ENCODE results near the gene KLHL5.
A peak's percentile ranks its signal among the peaks of the same experiment; 100 is the strongest.

Gene KLHL5

DNA sequence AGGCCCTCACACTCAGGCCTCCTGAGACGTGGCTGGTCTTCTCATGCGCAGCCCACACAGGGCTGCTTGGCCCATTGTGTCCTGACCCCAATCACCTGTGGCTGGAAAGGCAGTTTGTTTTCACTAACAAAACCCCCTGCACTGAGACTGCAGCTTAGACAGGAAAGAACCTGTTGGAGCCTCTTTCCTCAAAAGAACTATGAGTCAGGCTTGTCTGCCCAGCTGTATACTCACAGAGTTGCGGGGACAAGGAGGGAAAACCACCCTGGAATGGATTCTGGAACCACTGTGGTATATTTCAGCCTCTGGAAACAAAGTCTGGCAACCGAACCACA, 24.6 kb upstream of the KLHL5 start:
- no peak overlapping the region for H3K4me3 ChIP-seq (ENCODE audit: insufficient read length, low read depth)

GRCh38 chr4:39037941-39038340, 24.1 kb upstream of the KLHL5 start:
- no peaks in the 10 kb centered on the region for H3K9me3 ChIP-seq (ENCODE audit: insufficient read depth, low read length)
- no peak overlapping the region for H3K9ac ChIP-seq (ENCODE audit: insufficient read length, low read depth)

More for the DNA sequence above, 24.6 kb upstream of the KLHL5 start:
- Histone ChIP-seq H3K9me3 (ENCODE audit: insufficient read depth, low read length) (no peaks in the 10 kb centered on the region), H3K4me1 (ENCODE audit: insufficient read depth, insufficient read length) (no peaks in the 10 kb centered on the region), H3K27me3 (ENCODE audit: insufficient read depth, insufficient read length) (no peaks in the 10 kb centered on the region), H3K36me3 (ENCODE audit: insufficient read depth, insufficient read length, low read length) (no peaks in the 10 kb centered on the region), H3K9ac (ENCODE audit: insufficient read length, low read depth) (no peak overlapping the region)
- no peak for DNase-seq (ENCODE audit: low read depth, low spot score)
- TF ChIP-seq ZNF274 (IDR thresholded peaks at IDR 0.05; ENCODE audit: low read depth, low read length) (no peak), SUZ12 (IDR thresholded peaks at IDR 0.05; ENCODE audit: extremely low read depth, insufficient read depth, insufficient read length) (no peak), YY1 (IDR thresholded peaks at IDR 0.05; ENCODE audit: insufficient read depth, insufficient read length) (no peak)

GRCh38 chr4:39039108-39039507, 22.9 kb upstream of the KLHL5 start:
- Histone ChIP-seq H3K9me3 (ENCODE audit: insufficient read depth, low read length) (no peaks in the 10 kb centered on the region), H3K4me3 (ENCODE audit: insufficient read length, low read depth) (no peak overlapping the region), H3K4me1 (ENCODE audit: insufficient read depth, insufficient read length) (no peaks in the 10 kb centered on the region), H3K9ac (ENCODE audit: insufficient read length, low read depth) (no peak overlapping the region), H3K27me3 (ENCODE audit: insufficient read depth, insufficient read length) (no peaks in the 10 kb centered on the region), H3K36me3 (ENCODE audit: insufficient read depth, insufficient read length, low read length) (no peaks in the 10 kb centered on the region)
- DNase-seq (ENCODE audit: low read depth, low spot score): no peak
- no peak for TF ChIP-seq SUZ12 (IDR thresholded peaks at IDR 0.05; ENCODE audit: extremely low read depth, insufficient read depth, insufficient read length)
- no peak for TF ChIP-seq ZNF274 (IDR thresholded peaks at IDR 0.05; ENCODE audit: low read depth, low read length)
- TF ChIP-seq YY1 (IDR thresholded peaks at IDR 0.05; ENCODE audit: insufficient read depth, insufficient read length): no peak

More at GRCh38 chr4:39037941-39038340, 24.1 kb upstream of the KLHL5 start:
- DNase-seq (ENCODE audit: low read depth, low spot score): no peak
- no peaks in the 10 kb centered on the region for H3K36me3 ChIP-seq (ENCODE audit: insufficient read depth, insufficient read length, low read length)
- TF ChIP-seq ZNF274 (IDR thresholded peaks at IDR 0.05; ENCODE audit: low read depth, low read length) (no peak), YY1 (IDR thresholded peaks at IDR 0.05; ENCODE audit: insufficient read depth, insufficient read length) (no peak), SUZ12 (IDR thresholded peaks at IDR 0.05; ENCODE audit: extremely low read depth, insufficient read depth, insufficient read length) (no peak)
- no peaks in the 10 kb centered on the region for H3K4me1 ChIP-seq (ENCODE audit: insufficient read depth, insufficient read length)
- no peak overlapping the region for H3K4me3 ChIP-seq (ENCODE audit: insufficient read length, low read depth)
- H3K27me3 ChIP-seq (ENCODE audit: insufficient read depth, insufficient read length): no peaks in the 10 kb centered on the region

DNA sequence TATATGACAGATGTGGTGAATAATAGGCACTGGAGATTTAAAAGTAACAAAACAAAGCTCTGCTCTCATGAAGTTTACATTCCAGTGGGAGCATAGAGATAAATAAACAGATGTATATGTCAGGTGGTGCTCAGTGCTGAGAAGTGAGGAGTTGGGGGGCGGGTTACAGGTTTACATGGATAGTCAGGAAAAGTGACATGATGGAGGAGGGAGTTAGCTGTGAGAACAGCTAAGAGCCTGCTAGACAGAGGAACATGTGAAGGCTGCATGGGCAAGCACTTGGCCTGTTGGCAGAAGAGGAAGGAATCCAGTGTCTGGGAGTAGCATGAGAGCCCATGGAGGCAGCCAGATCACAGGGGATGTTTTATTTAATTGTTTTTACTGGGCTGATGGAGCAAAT, 19.7 kb upstream of the KLHL5 start:
- no peaks in the 10 kb centered on the region for H3K4me1 ChIP-seq (ENCODE audit: insufficient read depth, insufficient read length)
- H3K9me3 ChIP-seq (ENCODE audit: insufficient read depth, low read length): no peaks in the 10 kb centered on the region
- no peak overlapping the region for H3K9ac ChIP-seq (ENCODE audit: insufficient read length, low read depth)
- no peaks in the 10 kb centered on the region for H3K27me3 ChIP-seq (ENCODE audit: insufficient read depth, insufficient read length)
- TF ChIP-seq ZNF274 (IDR thresholded peaks at IDR 0.05; ENCODE audit: low read depth, low read length): no peak
- TF ChIP-seq YY1 (IDR thresholded peaks at IDR 0.05; ENCODE audit: insufficient read depth, insufficient read length): no peak
- TF ChIP-seq SUZ12 (IDR thresholded peaks at IDR 0.05; ENCODE audit: extremely low read depth, insufficient read depth, insufficient read length): no peak
- DNase-seq (ENCODE audit: low read depth, low spot score): no peak
- H3K4me3 ChIP-seq (ENCODE audit: insufficient read length, low read depth): no peak overlapping the region
- no peaks in the 10 kb centered on the region for H3K36me3 ChIP-seq (ENCODE audit: insufficient read depth, insufficient read length, low read length)

- DNase-seq (ENCODE audit: low read depth, low spot score): no peak
- Histone ChIP-seq H3K4me3 (ENCODE audit: insufficient read length, low read depth) (no peak overlapping the region), H3K9me3 (ENCODE audit: insufficient read depth, low read length) (no peaks in the 10 kb centered on the region), H3K36me3 (ENCODE audit: insufficient read depth, insufficient read length, low read length) (no peaks in the 10 kb centered on the region), H3K27me3 (ENCODE audit: insufficient read depth, insufficient read length) (no peaks in the 10 kb centered on the region), H3K4me1 (ENCODE audit: insufficient read depth, insufficient read length) (no peaks in the 10 kb centered on the region), H3K9ac (ENCODE audit: insufficient read length, low read depth) (no peak overlapping the region)
- TF ChIP-seq ZNF274 (IDR thresholded peaks at IDR 0.05; ENCODE audit: low read depth, low read length) (no peak), YY1 (IDR thresholded peaks at IDR 0.05; ENCODE audit: insufficient read depth, insufficient read length) (no peak), SUZ12 (IDR thresholded peaks at IDR 0.05; ENCODE audit: extremely low read depth, insufficient read depth, insufficient read length) (no peak)
These were observed 18.8 kb upstream of the KLHL5 start for GRCh38 chr4:39043058-39043860.

- H3K9ac ChIP-seq (ENCODE audit: insufficient read length, low read depth): peak overlapping the region; percentile 42
- no peaks in the 10 kb centered on the region for H3K27me3 ChIP-seq (ENCODE audit: insufficient read depth, insufficient read length)
- DNase-seq (ENCODE audit: low read depth, low spot score): no peak
- no peaks in the 10 kb centered on the region for H3K4me1 ChIP-seq (ENCODE audit: insufficient read depth, insufficient read length)
- H3K4me3 ChIP-seq (ENCODE audit: insufficient read length, low read depth): peak overlapping the region; percentile 34
- H3K36me3 ChIP-seq (ENCODE audit: insufficient read depth, insufficient read length, low read length): no peaks in the 10 kb centered on the region
- no peak for TF ChIP-seq SUZ12 (IDR thresholded peaks at IDR 0.05; ENCODE audit: extremely low read depth, insufficient read depth, insufficient read length)
- no peak for TF ChIP-seq YY1 (IDR thresholded peaks at IDR 0.05; ENCODE audit: insufficient read depth, insufficient read length)
- TF ChIP-seq ZNF274 (IDR thresholded peaks at IDR 0.05; ENCODE audit: low read depth, low read length): no peak
- no peaks in the 10 kb centered on the region for H3K9me3 ChIP-seq (ENCODE audit: insufficient read depth, low read length)
These were observed 18.1 kb upstream of the KLHL5 start for GRCh38 chr4:39043861-39044363.

DNA sequence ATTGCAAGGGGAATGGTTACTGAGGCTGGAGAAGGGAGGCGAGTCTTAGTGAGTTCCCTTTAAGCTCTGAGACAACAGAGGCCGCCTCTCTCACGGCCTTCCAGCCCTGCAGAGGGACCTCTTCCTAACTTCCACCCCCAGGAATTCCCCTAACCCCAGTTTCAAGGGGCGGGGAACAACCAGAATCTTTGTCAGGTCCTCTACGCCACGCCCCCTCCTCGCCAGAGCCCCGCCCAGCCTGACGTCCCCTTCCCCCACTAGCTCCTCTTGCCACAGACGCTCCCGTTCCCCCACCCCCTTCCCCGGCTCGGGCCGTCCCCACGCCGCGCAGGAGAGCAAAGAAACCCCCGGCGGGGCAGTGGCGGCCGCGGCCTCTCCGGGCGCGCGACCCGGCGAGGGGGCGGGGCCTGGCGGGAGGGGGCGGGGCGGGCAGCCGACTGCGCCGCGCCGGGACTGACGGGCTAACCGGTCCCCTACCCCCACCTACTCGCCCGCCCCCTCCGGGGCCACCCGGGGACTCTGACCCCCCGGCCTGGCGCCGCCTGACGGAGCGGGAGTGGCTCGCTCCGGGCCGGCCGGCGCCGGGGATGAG, 17.6 kb upstream of the KLHL5 start:
- no peaks in the 10 kb centered on the region for H3K27me3 ChIP-seq (ENCODE audit: insufficient read depth, insufficient read length)
- peak overlapping the region; percentile 42 for H3K9ac ChIP-seq (ENCODE audit: insufficient read length, low read depth)
- TF ChIP-seq ZNF274 (IDR thresholded peaks at IDR 0.05; ENCODE audit: low read depth, low read length): no peak
- TF ChIP-seq SUZ12 (IDR thresholded peaks at IDR 0.05; ENCODE audit: extremely low read depth, insufficient read depth, insufficient read length): no peak
- TF ChIP-seq YY1 (IDR thresholded peaks at IDR 0.05; ENCODE audit: insufficient read depth, insufficient read length): no peak
- peak overlapping the region; percentile 53 for H3K4me3 ChIP-seq (ENCODE audit: insufficient read length, low read depth)
- no peaks in the 10 kb centered on the region for H3K9me3 ChIP-seq (ENCODE audit: insufficient read depth, low read length)
- no peaks in the 10 kb centered on the region for H3K36me3 ChIP-seq (ENCODE audit: insufficient read depth, insufficient read length, low read length)
- DNase-seq (ENCODE audit: low read depth, low spot score): peak; percentile 84
- no peaks in the 10 kb centered on the region for H3K4me1 ChIP-seq (ENCODE audit: insufficient read depth, insufficient read length)

All from NT2/D1 (cell line).